IPS DF 6.9 (cell line): Measurements from ENCODE around the gene SLC8A1.
A peak's percentile ranks its signal among the peaks of the same experiment; 100 is the strongest.

Source experiments
- DNase-seq: peaks from one replicate; pipeline ENCODE4 v3.0.0-alpha.2; 2013; ENCODE audit warnings: low read depth, low spot score
- H3K27ac ChIP-seq: one replicate; pipeline ENCODE4 v1.5.1; 2013; ENCODE audit warnings: low read length, control low read depth
- H3K27me3 ChIP-seq: 2 replicates; pipeline ENCODE4 v1.6.1; 2013; ENCODE audit warnings: mild to moderate bottlenecking, low read length; ENCODE audit not compliant: control insufficient read depth, insufficient read depth
- H3K36me3 ChIP-seq: 2 replicates; pipeline ENCODE4 v1.6.1; 2013; ENCODE audit warnings: low read length; ENCODE audit not compliant: control insufficient read depth, insufficient read depth
- H3K4me1 ChIP-seq: 2 replicates; pipeline ENCODE4 v1.6.1; 2013; ENCODE audit warnings: low read length; ENCODE audit not compliant: control insufficient read depth, insufficient read depth
- H3K4me3 ChIP-seq: 2 replicates; pipeline ENCODE4 v1.5.1; 2013; ENCODE audit warnings: mild to moderate bottlenecking, low read length
- H3K9me3 ChIP-seq: 2 replicates; pipeline ENCODE4 v1.6.1; 2013; ENCODE audit warnings: low read length, inconsistent platforms; ENCODE audit not compliant: control insufficient read depth, insufficient read depth
- WGBS: extraction: QIAGEN DNeasy Blood & Tissue Kit; methylation state at CpG from one replicate; pipeline ENCODE4 v1.1.7; 2013; ENCODE audit warnings: mixed read lengths, missing lambda C conversion rate; ENCODE audit not compliant: insufficient read length, insufficient coverage; 5-methylcytosine and 5-hydroxymethylcytosine counted together

The SLC8A1 gene

DNA sequence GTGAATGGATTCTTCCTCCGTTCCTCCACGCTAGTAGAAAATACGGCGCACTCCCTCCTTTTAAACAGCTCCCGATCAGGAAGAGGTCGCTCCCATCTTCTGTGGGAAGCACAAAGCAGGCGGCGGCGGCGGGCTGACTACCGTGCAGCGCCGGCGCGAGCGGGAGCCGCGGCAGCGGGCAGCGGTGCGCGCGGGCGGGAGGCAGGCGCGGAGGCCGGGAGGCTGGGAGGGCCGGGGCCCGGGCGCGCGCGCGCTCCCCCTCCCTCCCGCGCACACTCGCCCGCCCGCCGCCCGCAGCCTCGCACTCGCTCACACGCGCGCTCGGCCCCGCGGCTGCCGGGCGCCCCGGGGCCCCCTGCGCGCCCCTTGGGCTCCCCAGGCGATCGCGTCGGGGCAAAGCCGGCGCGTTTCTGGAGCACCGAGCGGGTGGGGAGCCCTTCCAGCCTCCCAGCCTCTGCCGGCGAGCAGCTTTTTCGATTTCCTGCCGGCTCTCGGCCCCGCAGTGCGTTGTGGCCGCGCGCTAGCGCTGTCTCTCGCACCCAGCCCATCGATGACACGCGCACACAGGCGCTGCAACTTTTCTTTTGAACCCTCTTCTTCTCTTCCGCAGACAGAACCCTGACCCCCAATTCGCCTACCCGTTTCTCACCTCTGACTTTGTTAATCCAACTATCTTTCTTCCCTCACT lies at the start of gene SLC8A1:
TSS of gene SLC8A1 (minus strand) at position 173 of the 688 bp plus-strand sequence.
- peak within 1 kb of the TSS; percentile 75 for H3K4me3 ChIP-seq
- no peaks in the 10 kb centered on the region for H3K36me3 ChIP-seq
- no CpG with 5 or more reads among the region's 82 CpGs for WGBS
- H3K27ac ChIP-seq = no peak within 1 kb of the TSS
- H3K27me3 ChIP-seq = peaks cover 18% of the 10 kb centered on the region
- peaks cover 3% of the 10 kb centered on the region; the same call in 1 of the 2 replicates for H3K4me1 ChIP-seq
- no peak for DNase-seq
- H3K9me3 ChIP-seq = no peaks in the 10 kb centered on the region

- WGBS = no CpG with 5 or more reads among the region's 2 CpGs
- Histone ChIP-seq H3K4me1 (no peaks in the 10 kb centered on the region), H3K9me3 (no peaks in the 10 kb centered on the region), H3K36me3 (no peaks in the 10 kb centered on the region), H3K27me3 (no peaks in the 10 kb centered on the region), H3K27ac (no peak overlapping the region), H3K4me3 (no peak overlapping the region)
- no peak for DNase-seq
Measured at GRCh38 chr2:40499437-40499836, 47.5 kb upstream of the SLC8A1 start.

DNA sequence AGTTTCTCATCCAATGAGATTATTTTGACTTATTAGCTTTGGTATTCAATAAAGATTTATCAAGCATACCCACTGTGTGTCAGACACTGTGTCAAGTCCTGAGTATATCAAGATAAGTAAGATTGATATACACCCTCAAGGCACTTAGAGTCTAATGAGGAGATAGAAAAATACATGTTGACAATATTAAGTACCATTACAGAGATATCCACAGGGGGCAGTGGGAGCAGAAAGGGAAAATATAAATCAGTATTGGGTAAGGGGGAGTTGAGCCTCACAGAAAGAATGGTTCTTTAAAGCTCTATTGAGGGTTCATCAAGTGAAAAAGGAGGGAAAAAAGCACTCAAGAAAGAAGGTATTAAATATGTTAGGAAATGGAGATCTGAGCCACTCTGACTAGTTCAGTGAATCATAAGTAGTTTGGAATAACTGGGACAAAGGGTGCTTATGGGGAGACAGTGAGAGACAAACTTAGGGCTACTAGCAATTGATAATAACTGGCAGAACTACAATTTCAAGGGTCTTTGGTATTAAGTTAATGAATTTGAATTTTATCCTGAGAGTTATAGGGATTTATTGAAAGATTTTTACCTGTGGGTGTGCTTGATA lies 45.5 kb upstream of the SLC8A1 start:
- Histone ChIP-seq H3K4me1 (no peaks in the 10 kb centered on the region), H3K27me3 (no peaks in the 10 kb centered on the region), H3K4me3 (no peak overlapping the region), H3K27ac (no peak overlapping the region), H3K36me3 (no peaks in the 10 kb centered on the region), H3K9me3 (no peaks in the 10 kb centered on the region)
- DNase-seq = no peak

DNA sequence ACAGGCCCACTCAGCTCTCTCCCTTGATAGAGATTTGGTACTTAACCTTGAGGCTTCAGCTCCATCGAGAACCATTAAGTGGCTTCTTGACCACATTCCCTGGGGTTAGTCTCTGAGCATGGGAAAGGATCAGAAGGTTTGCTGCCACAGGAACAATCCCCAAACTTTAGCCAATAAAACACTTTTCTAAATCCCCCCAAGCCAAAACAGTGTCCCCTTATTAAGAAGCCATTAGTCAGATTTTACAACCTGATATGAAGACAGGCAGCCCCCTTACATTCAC lies 37.7 kb upstream of the SLC8A1 start:
- Histone ChIP-seq H3K4me3 (no peak overlapping the region), H3K4me1 (no peaks in the 10 kb centered on the region), H3K9me3 (no peaks in the 10 kb centered on the region), H3K36me3 (no peaks in the 10 kb centered on the region), H3K27ac (no peak overlapping the region), H3K27me3 (no peaks in the 10 kb centered on the region)
- WGBS = no CpG with 5 or more reads among the region's 1 CpG
- no peak for DNase-seq

GRCh38 chr2:40488927-40489677 lies 37.2 kb upstream of the SLC8A1 start:
- no peak overlapping the region for H3K4me3 ChIP-seq
- no peak for DNase-seq
- H3K27ac ChIP-seq = no peak overlapping the region
- H3K9me3 ChIP-seq = no peaks in the 10 kb centered on the region
- H3K4me1 ChIP-seq = no peaks in the 10 kb centered on the region
- H3K27me3 ChIP-seq = no peaks in the 10 kb centered on the region
- no CpG with 5 or more reads among the region's 11 CpGs for WGBS
- H3K36me3 ChIP-seq = no peaks in the 10 kb centered on the region

- Histone ChIP-seq H3K27ac (no peak overlapping the region), H3K9me3 (no peaks in the 10 kb centered on the region), H3K4me3 (no peak overlapping the region), H3K36me3 (no peaks in the 10 kb centered on the region), H3K27me3 (no peaks in the 10 kb centered on the region), H3K4me1 (no peaks in the 10 kb centered on the region)
- WGBS = no CpG with 5 or more reads among the region's 4 CpGs
- no peak for DNase-seq
Measured at GRCh38 chr2:40488101-40488601, 36.3 kb upstream of the SLC8A1 start.

- Histone ChIP-seq H3K27me3 (no peaks in the 10 kb centered on the region), H3K9me3 (no peaks in the 10 kb centered on the region), H3K4me1 (no peaks in the 10 kb centered on the region), H3K27ac (no peak overlapping the region), H3K36me3 (no peaks in the 10 kb centered on the region), H3K4me3 (no peak overlapping the region)
- DNase-seq = no peak
- no CpG with 5 or more reads among the region's 2 CpGs for WGBS
Measured at GRCh38 chr2:40487602-40488001, 35.7 kb upstream of the SLC8A1 start.

DNA sequence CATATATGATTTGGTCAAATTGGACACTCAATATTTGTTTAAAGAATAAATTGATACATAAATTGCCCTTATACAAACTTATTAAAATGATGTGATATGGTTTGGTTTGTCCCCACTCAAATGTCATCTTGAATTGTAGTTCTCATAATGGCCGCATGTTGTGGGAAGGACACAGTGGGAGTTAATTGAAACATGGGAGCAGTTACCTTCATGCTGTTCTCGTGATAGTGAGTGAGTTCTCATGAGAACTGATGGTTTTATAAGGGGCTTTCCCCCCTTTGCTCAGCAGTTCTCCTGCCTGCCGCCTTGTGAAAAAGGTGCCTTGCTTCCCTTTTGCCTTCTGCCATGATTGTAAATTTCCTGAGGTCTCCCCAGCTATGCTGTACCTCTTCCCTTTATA lies 34.0 kb upstream of the SLC8A1 start:
- H3K4me3 ChIP-seq = no peak overlapping the region
- H3K9me3 ChIP-seq = no peaks in the 10 kb centered on the region
- no peaks in the 10 kb centered on the region for H3K36me3 ChIP-seq
- H3K4me1 ChIP-seq = no peaks in the 10 kb centered on the region
- H3K27ac ChIP-seq = no peak overlapping the region
- no peaks in the 10 kb centered on the region for H3K27me3 ChIP-seq
- WGBS = no CpG with 5 or more reads among the region's 3 CpGs
- DNase-seq = no peak

GRCh38 chr2:40485318-40485717 lies 33.4 kb upstream of the SLC8A1 start:
- WGBS = no CpG with 5 or more reads among the region's 2 CpGs
- no peaks in the 10 kb centered on the region for H3K4me1 ChIP-seq
- no peaks in the 10 kb centered on the region for H3K9me3 ChIP-seq
- H3K4me3 ChIP-seq = no peak overlapping the region
- H3K27ac ChIP-seq = no peak overlapping the region
- H3K27me3 ChIP-seq = no peaks in the 10 kb centered on the region
- DNase-seq = no peak
- no peaks in the 10 kb centered on the region for H3K36me3 ChIP-seq

GRCh38 chr2:40483549-40484243 lies 31.8 kb upstream of the SLC8A1 start:
- no CpG with 5 or more reads among the region's 3 CpGs for WGBS
- Histone ChIP-seq H3K4me1 (no peaks in the 10 kb centered on the region), H3K4me3 (no peak overlapping the region), H3K36me3 (no peaks in the 10 kb centered on the region), H3K9me3 (no peaks in the 10 kb centered on the region), H3K27ac (no peak overlapping the region), H3K27me3 (no peaks in the 10 kb centered on the region)
- DNase-seq = no peak
